Endometrial microvascular endothelial cells (primary cell): ENCODE results near the gene LMNB1. TPM values are rescaled to one million over a fixed set of nuclear protein-coding genes. Genes with fewer than 3 reads are reported as not detected.
"Not testable (repeated sequence)": the region's sequence is repeated elsewhere in the genome, so short reads cannot be mapped to it uniquely, and the experiment has no call there.

Experiments used
- in situ Hi-C: cut with HindIII; loops from 2 replicates; pipeline ENCODE4 v1.10.0; 2017; ENCODE audit warnings: low sequenced_read_pairs, low pct_unique_long_range_greater_than_20kb; ENCODE audit errors: inconsistent ontology term
- total RNA-seq: library from RNA; depleted of rRNA; stranded (reverse); fragments of >200 nt; gene quantifications from one replicate; pipeline ENCODE4 v1.2.3, GENCODE V29; 2015; ENCODE audit errors: inconsistent ontology term

The LMNB1 gene, protein sequence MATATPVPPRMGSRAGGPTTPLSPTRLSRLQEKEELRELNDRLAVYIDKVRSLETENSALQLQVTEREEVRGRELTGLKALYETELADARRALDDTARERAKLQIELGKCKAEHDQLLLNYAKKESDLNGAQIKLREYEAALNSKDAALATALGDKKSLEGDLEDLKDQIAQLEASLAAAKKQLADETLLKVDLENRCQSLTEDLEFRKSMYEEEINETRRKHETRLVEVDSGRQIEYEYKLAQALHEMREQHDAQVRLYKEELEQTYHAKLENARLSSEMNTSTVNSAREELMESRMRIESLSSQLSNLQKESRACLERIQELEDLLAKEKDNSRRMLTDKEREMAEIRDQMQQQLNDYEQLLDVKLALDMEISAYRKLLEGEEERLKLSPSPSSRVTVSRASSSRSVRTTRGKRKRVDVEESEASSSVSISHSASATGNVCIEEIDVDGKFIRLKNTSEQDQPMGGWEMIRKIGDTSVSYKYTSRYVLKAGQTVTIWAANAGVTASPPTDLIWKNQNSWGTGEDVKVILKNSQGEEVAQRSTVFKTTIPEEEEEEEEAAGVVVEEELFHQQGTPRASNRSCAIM
- total RNA-seq: 67.7 TPM

DNA sequence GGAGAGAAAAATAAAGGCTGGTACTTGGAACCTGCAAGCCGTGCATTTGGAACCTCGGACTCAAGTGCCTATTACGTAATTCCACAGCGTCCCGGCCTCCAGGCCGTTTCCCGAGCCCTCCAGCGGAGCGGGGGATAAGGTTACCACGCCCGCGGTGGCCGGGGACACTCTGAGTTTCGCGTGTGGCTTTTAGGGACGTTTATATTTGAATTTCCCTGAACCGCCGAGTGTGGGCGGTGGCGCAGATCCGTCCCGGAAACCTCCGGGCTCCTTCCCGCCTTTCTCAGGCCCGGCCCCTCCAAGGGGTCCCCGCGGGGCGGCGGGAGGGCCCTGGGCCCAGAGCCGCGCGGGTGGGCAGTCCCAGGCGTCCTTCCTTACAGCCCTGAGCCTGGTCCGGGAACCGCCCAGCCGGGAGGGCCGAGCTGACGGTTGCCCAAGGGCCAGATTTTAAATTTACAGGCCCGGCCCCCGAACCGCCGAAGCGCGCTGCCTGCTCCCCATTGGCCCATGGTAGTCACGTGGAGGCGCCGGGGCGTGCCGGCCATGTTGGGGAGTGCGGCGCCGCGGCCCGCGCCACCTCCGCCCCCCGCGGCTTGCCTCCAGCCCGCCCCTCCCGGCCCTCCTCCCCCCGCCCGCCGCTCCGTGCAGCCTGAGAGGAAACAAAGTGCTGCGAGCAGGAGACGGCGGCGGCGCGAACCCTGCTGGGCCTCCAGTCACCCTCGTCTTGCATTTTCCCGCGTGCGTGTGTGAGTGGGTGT, at the start of gene LMNB1:
LMNB1 (plus strand) TSS at position 638 of the 758 bp plus-strand sequence. CDS start 373 bp downstream, outside the sequence.
- in situ Hi-C loops: no loop called here

DNA sequence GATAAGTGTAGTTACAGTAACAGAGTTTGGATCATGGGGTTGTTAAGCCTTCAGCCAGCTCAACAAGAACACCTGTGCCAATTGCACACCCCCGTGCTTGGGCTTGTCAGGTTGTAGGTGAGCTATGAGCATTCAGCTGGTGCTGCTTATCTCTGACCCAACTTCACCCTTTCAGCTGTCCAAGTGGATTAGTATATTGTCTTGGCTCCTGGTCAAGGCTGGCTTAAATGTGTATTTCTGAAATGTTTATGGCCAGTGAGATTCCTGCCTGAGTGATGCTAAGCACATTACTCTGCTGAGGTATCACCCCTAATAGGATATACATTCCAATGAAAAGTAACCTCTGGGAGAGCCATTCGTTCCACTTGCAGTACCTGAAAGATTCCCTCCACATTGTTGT, 44.2 kb upstream of the LMNB1 start:
- in situ Hi-C loops: no loop called here

DNA sequence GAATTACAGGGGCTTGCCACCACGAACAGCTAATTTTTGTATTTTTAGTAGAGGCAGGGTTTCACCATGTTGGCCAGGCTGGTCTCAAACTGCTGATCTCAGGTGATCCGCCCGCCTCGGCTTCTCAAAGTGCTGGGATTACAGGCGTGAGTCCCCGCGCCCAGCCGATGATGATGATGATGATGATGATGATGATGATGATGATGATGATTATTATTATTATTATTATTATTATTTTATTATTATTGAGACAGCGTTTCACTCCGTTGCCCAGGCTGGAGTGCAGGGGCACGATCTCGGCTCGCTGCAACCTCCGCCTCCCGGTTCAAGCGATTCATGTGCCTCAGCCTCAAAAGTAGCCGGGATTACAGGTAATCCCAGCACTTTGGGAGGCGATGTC, 42.4 kb upstream of the LMNB1 start:
- in situ Hi-C loops: not testable (repeated sequence)

DNA sequence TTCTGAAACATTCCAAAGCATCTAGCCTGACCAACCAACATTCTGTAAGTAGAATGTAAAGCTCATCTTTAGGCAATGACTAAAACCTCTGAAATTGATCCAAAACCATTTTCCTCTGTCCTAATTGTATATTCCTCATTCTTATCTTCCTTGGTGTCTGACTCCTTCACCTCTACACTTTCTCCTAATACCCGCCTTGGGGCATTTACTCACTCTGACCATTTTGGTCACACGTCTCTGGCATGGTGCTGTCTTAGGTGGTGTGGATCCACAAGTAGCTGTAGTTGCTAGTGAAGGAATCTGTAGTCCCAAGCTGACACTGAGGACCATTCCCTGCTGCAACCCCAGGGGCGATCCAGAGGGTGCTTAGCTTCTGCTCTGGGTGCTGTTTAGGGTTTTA, 40.8 kb upstream of the LMNB1 start:
- in situ Hi-C loops: no loop called here

DNA sequence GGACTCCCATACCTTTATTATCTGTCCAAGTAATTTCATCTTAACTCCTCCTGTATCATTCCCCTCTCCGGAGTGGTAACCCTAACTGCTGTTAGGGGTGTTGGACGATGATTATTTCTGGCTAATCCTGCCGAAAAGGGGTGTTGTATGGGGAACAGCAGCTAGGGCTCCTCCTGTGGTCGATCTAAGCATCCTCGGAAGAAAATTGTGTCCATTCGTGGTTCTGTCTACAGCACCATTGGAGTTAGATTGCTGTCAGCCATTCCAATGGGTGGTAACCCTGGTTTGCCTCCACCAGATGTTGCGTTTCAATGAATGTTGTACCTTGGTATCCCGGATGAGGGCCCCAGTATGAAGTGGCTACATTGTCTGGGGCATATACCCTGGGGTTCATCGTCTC, 35.6 kb upstream of the LMNB1 start:
- in situ Hi-C loops: no loop called here

DNA sequence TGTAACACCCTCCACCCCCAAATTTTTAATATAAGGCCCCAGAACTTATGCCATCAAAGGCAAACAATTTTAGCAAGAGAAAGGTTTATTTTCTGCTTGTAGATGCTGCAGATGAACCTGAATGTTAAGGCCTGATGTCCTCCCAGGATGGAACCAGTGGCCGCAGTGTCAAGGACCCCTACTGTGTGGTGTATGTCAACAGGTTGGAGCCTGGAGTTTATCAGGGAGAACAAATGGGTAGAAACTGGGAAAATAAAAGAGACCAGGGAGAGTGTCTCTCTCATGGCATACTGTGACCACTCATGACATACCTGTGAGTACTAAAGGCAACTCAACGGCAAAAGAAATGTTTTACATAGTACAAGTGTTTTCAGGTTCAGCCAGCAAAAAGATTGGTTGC, 34.5 kb upstream of the LMNB1 start:
- in situ Hi-C loops: no loop called here

DNA sequence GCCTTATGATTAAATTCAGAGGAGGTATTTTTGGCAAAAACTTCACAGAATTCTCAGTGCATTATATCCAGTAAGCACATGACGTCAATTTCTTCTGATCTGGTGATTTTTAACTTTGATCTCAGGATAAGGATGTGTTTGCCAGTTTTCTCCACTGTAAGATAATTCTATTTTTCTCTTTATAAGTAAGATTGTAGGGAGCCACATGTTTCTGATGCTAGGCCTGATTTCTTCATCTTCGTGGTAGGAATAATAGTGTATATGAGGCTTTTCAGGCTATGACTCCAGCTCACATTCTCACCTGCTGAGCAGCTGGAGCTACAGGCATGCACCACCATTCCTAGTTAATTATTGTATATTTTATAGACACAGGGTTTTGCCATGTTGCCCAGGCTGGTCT, 32.1 kb upstream of the LMNB1 start:
- in situ Hi-C loops: no loop called here

DNA sequence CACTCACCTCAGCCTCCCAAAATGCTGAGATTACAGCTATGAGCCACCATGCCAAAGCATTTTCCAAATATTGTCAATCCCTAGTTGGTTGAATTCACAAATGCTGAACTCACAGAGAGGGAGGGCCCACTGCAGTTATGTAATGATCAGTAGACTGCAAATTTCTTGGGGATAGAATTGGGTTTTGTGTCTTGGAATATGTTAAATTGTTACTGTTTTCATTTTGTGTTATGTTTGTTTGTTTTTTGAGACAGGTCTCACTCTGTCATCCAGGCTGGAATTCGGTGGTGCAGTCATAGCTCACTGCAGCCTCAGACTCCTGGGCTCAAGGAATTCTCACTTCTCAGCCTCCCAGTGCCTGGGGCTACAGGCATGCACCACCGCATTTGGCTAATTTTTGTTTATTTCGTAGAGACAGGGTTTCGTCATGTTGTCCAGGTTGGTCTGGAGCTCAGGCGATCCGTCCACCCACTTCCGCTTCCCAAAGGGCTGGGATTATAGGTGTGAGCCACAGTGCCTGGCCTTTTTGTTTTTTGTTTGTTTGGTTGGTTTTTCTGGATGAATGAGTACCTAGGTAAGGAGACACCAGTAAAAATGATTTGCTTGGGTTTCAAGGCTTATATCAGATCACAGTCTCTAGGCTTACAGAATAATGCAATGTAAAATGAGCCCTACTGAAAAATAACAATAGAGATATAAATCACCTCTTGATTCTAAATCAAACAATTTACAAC, 31.5 kb upstream of the LMNB1 start:
- in situ Hi-C loops: no loop called here

DNA sequence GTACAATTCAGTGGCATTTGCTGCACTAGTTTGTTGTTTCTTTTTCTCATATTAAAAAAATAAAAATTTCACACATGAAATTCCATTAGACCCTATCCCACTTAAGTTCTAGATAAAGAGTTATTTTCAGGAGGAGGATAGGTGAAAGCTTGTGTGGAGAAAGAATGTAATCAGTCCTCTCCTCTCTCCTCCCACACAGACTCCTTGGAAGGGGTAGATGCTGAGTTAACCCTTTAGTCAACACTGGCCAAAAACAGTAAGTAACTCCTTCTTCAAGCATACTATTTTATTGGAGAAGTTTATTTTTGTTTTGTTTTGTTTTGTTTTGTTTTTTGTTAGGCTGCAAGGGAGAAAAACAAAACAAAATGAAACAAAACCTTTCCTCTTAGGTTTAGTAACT, 30.6 kb upstream of the LMNB1 start:
- in situ Hi-C loops: no loop called here

DNA sequence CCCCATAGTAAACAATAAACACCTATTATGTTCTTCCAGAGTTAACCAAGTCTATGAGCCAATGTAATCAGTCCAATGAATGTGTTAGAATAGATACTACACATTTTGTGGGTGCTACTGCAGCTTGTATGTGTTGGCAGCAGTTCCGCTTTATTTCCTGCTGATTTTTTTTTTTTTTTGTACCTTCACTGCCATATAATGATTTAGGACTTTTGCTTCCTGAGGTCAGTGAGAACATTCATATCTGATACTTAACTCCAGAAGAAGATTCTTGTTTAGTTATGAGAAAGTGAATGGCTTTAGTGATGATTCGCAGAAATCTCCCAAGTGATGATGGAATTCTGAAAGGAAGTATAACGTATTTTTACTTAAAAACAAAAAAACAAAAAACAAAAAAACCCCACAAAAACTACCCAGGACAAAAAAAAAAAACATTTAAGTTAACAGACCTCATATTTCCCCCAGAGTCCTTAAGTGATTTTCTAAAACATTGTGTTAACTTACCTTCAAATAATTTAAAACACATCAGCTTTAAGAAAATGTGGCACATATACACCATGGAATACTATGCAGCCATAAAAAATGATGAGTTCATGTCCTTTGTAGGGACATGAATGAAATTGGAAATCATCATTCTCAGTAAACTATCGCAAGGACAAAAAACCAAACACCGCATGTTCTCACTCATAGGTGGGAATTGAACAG, 24.7 kb upstream of the LMNB1 start:
- in situ Hi-C loops: no loop called here

DNA sequence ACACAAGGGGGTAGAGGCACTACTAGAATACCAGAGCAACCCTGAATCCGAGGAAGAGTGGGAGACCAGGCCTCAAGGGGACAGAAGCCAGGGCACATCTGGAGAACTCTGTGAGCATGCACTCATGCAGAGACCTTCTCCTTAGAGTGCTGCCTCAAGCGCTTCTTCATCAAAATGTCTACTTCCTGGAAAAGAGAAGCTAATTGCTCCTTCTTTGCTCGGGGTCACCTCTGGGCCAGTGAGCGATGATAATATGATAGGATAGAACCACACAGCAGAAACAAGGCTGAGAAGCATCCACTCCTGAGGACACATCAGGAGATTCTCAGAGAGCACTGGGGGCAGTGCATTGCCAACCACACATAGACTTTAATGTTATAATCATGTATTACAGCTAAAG, 23.7 kb upstream of the LMNB1 start:
- in situ Hi-C loops: no loop called here

DNA sequence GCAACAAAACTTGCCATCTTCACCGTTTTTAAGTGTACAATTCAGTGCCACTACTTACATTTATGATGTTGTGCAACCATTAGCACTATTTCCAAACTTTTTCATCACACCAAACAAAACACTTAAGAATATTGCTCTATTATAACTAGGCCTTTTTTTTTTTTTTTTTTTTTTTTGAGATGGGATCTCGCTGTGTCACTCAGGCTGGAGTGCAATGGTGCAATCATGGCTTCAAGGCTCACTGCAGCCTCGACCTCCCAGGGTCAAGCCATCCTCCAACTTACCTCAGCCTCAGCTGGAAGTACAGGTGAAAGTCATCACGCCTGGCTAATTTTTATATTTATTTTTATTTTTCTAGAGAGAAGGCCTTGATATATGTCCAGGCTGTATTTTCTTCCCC, 22.3 kb upstream of the LMNB1 start:
- in situ Hi-C loops: no loop called here

DNA sequence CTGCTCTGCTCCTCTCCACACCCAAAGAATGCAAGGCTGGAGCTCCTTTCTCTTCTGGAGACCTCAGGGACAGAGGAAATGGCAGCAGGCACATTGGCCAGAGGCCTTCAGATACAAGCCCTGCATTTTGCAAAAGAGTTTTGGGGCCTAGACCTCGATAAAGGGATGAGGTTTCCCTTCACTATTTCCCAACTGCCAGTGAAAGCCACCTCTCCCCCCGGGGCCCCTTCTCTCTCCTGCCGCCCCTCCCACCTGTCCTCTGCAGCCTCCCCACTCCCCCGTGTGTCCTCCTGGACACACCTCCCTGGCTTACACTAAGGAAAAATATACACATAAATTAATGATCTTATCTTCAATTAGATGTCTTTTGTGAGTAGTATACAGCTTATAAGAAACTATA, 21.3 kb upstream of the LMNB1 start:
- in situ Hi-C loops: no loop called here

DNA sequence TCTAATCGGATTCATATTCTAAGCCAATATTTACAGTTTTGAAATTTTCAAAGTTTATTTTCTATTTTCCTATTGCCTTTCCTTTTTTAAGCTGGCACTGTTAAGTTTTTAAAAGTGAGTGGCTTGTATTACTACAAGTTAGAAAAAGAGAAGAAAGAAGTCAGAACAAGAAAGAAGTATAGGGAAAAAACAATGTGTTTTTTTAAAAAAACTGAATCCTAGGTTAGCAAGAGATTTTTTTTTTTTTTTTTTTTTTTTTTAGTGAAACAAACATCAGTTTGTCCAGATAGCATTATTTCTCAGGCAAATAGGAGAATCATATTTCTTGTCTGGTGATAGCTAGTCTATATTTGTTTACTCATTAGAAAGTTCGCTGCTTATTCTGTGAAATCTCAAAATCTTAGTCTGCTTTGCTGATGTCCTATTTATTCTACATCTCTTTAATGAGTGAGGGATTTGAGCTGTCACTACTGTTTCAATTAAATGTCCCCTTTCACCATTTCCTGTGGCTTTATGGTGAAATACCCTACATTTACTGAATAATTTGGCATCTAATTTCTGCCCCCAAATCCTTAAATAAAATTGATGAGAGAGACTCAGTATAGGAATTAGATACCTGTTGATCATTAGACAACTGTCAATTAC, 19.1 kb upstream of the LMNB1 start:
- in situ Hi-C loops: no loop called here

DNA sequence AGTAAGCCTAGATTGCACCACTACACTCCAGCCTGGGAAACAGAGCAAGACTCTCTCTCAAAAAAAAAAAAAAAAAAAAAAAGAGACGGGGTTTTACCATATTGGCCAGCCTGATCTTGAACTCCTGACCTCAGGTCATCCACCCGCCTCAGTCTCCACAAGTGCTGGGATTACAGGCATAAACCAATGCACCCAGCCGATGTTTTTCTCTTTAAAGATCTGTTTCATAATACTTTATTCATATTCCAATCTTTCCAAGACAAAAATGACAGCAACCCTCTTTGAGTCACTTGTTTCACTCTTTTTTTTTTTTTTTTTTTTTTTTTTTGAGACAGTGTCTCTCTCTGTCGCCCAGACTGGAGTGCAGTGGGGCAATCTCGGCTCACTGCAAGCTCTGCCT, 13.6 kb upstream of the LMNB1 start:
- in situ Hi-C loops: no loop called here

DNA sequence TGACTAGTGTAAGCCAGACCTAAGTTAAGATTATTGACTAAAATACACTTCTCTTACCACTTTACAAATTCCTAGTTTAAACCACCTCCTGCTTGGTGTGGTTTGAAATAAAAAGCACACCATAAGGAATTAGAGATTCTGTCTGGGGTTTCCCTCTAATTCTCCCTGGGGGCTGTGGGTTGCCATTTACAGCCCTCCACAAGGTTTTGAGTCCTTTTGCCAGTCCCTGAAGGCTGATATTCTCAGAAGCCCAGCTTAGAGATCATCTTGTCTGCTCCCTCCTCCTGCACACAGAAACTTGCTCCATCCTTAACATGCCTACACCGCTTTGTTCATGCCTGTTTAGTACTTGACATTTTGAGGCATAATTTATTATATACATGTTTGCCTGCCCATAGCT, 7.2 kb upstream of the LMNB1 start:
- in situ Hi-C loops: no loop called here

DNA sequence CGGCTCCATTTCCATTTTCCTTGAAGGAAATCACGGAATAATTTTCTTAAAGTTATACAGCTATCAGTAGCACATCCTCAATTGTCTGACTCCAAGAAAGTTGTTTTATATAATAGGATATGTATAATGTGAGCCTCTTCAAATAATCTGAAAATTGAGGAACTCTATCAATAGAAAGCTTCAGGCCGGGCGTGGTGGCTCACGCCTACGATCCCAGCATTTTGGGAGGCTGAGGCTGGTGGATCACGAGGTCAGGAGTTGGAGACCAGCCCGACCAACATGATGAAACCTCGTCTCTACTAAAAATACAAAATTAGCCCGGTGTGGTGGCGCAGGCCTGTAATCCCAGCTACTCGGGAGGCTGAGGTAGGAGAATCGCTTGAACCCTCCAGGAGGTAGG, 3.4 kb upstream of the LMNB1 start:
- in situ Hi-C loops: not testable (repeated sequence)

DNA sequence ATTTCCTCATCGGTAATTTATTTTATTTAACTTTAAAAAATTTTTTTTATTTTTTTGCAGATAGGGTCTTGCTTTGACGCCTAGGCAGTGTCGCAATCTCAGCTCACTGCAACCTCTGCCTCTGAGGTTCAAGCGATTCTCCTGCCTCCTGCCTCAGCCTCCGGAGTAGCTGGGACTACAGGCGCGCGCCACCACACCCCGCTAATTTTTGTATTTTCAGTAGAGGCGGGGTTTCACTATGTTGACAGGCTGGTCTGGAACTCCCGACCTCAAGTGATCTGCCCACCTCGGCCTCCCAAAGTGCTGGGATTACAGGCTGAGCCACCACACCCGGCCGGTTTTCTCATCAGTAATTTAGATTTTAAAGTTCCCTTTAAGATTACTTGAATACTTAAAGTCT, 2.3 kb upstream of the LMNB1 start:
- in situ Hi-C loops: not testable (repeated sequence)
